LNCAP (cell line): ENCODE data around the gene RAB27A.

Experiments used
- TF ChIP-seq, protein P1 (sequence below): fragments of 450-650 bp; IDR thresholded peaks from 2 replicates; pipeline ENCODE4 v1.5.1; 2017; ENCODE audit warnings: mild to moderate bottlenecking

The RAB27A gene

DNA sequence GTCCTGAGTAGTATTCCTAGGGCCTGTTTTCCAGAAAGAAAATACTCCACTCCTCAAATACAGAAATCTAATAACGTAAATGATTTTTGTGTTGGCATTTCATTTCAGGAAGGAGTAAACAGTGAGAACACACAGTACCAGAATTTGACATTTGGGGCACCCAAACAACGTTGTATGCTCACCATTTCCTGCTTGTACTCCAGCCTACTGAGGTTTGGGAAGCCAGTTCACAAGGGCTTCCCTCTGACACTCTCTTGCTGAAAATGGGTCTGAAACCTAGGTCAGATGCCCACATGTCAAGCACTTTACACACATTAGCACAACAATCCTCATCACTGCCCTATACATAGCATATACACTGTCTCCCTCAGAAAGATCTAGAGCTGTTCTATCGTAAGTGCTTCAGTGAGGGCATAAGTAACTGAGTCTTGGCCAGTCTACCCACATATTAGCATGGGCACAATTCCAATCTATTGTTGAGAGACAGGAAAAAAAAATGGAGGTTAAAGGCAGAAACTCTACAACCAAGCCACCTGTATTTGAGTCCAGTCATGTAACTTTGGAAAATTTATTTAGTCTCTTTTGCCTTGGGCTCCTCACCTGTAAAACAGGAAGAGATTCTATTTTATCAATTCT, 49.4 kb downstream of the RAB27A start:
- TF ChIP-seq, protein P1, sequence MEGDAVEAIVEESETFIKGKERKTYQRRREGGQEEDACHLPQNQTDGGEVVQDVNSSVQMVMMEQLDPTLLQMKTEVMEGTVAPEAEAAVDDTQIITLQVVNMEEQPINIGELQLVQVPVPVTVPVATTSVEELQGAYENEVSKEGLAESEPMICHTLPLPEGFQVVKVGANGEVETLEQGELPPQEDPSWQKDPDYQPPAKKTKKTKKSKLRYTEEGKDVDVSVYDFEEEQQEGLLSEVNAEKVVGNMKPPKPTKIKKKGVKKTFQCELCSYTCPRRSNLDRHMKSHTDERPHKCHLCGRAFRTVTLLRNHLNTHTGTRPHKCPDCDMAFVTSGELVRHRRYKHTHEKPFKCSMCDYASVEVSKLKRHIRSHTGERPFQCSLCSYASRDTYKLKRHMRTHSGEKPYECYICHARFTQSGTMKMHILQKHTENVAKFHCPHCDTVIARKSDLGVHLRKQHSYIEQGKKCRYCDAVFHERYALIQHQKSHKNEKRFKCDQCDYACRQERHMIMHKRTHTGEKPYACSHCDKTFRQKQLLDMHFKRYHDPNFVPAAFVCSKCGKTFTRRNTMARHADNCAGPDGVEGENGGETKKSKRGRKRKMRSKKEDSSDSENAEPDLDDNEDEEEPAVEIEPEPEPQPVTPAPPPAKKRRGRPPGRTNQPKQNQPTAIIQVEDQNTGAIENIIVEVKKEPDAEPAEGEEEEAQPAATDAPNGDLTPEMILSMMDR: no peak

DNA sequence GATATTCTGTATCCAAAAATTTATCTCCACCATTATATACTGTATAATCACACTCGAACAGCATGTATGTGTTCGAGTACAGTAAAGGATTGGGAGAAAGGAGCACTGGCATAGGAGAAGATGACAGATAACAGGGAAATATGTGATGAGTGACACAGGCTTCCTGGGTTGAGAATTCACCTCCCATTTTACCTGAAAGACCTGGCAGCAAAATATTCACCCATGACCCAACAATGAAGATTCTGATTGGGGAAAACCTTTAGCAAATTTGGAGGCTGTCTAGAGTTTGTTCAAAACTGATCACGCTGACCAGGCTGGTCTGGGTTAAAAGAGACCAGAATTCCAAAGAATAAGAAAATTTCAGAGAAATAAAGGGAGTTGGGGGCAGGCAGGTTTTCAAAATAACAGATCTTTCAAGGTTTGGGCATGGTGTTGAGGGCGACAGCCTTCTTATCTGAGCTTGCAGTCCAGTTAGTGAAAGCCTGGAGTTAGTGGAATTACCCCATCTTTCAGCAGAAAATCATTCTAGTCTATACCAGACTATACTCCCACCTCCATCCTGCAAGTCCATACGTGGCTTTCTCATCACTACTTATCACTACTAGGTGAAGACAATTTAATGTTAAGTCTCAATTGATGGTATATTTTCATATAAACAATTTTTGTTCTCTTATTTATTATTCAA, 50.0 kb downstream of the RAB27A start:
- TF ChIP-seq, protein P1: no peak

DNA sequence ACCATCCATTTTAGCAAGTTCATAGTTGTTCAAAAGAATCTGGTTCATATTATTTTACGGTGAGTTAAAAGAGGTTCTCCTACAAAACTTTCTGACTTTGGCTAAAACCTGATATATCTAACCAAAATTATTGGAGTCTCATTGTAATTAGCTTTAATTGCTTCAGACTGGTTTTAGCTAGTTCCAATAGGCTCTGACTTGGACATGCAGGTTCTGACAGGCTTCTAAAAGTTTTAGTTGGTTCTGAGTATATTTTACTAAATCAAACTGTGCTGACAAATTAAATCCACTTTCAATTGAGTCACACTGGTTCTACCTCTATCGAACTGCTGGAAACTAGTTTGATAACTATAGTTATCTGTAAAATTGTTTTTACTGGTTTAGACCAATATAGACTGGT, 50.7 kb downstream of the RAB27A start:
- TF ChIP-seq, protein P1: no peak

GRCh38 chr15:55237219-55238130, 52.1 kb downstream of the RAB27A start:
- TF ChIP-seq, protein P1: no peak

- TF ChIP-seq, protein P1: no peak
These were observed 54.0 kb downstream of the RAB27A start for GRCh38 chr15:55235546-55236036.

- TF ChIP-seq, protein P1: no peak
These were observed 54.9 kb downstream of the RAB27A start for GRCh38 chr15:55234800-55235104.

DNA sequence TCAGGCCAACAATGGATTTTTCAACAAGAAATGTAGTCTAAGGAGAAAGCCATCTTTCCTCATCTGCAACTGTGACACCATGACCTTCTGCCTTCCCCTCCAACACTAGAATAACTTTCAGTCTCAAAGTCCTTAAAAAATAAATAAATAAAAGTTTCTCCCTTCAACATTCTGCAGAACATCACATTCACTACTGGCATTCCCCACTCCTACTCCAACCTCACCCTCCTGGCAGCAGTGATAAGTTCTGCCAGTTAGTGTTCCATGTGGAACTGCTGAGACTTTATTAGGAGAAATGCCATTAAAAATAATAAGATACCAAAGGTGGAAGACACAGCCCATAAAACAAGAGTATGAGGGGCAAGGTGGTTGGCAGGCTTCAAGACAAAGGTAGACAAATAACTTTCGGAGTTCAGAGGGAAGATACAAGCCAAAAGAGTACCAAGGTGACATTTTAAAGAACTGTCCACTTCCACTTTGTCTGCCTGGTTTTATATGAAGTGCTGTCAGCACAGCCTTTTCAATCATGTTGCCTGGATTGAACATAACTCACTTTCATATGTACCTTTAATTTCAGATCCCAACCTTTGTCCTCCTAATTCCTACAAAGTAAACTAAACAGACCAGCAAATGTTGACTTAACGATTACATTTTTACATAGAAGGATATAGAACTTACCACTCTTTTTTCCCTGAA, 55.4 kb downstream of the RAB27A start:
- TF ChIP-seq, protein P1: no peak
